Activated naive CD8-positive, alpha-beta T cell treated with anti-CD3 and anti-CD28 coated beads, Interleukin-2, amount 50 U/mL, for 24 hours (primary cell): ENCODE results near the gene STX16.

Experiments
- ATAC-seq: fragments of 150-1000 bp; cut with Tn5 transposase; one replicate; pipeline ENCODE4 v1.10.0; 2021
- DNase-seq: peaks from one replicate; pipeline ENCODE4 v3.0.0; 2021
- H3K27ac Mint-ChIP-seq: one replicate; pipeline ENCODE4 v1.8.0; 2021; ENCODE audit warnings: mild to moderate bottlenecking, mixed read lengths
- H3K27me3 Mint-ChIP-seq: one replicate; pipeline ENCODE4 v1.8.0; 2021; ENCODE audit warnings: mixed read lengths
- H3K36me3 Mint-ChIP-seq: one replicate; pipeline ENCODE4 v1.8.0; 2021; ENCODE audit warnings: low read depth, mixed read lengths
- H3K4me1 Mint-ChIP-seq: one replicate; pipeline ENCODE4 v1.8.0; 2021; ENCODE audit warnings: mixed read lengths
- H3K4me3 Mint-ChIP-seq: one replicate; pipeline ENCODE4 v1.8.0; 2021; ENCODE audit warnings: mild to moderate bottlenecking, moderate library complexity, mixed read lengths
- H3K9me3 Mint-ChIP-seq: one replicate; pipeline ENCODE4 v1.8.0; 2021; ENCODE audit warnings: mixed read lengths

The STX16 gene

DNA sequence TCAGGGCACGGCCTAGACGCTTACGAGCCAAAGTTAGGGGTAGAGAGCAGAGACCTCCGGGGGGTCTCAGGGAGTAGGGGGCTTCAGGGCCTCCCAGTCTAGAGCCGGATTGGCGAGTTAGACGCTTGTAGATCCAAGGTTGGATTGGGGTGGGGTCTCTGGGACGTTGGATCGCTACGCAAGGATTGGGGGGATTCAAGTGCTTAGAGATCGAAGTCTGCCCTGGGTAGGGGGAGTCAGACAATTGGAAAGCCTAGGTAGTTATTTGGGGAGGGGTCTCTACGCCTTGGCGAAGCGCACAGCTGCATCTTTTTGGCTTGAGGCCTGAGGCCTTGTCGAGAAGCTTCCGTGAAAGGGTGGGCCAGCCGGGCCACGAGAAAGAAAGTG lies 469 bp downstream of the STX16 start:
- DNase-seq = no peak
- peak overlapping the region; percentile 99 for H3K4me3 Mint-ChIP-seq
- H3K9me3 Mint-ChIP-seq = no peaks in the 10 kb centered on the region
- H3K36me3 Mint-ChIP-seq = peaks cover 23% of the 10 kb centered on the region
- ATAC-seq = no peak
- H3K4me1 Mint-ChIP-seq = peaks cover 39% of the 10 kb centered on the region
- H3K27ac Mint-ChIP-seq = peak overlapping the region; percentile 99
- H3K27me3 Mint-ChIP-seq = no peaks in the 10 kb centered on the region

DNA sequence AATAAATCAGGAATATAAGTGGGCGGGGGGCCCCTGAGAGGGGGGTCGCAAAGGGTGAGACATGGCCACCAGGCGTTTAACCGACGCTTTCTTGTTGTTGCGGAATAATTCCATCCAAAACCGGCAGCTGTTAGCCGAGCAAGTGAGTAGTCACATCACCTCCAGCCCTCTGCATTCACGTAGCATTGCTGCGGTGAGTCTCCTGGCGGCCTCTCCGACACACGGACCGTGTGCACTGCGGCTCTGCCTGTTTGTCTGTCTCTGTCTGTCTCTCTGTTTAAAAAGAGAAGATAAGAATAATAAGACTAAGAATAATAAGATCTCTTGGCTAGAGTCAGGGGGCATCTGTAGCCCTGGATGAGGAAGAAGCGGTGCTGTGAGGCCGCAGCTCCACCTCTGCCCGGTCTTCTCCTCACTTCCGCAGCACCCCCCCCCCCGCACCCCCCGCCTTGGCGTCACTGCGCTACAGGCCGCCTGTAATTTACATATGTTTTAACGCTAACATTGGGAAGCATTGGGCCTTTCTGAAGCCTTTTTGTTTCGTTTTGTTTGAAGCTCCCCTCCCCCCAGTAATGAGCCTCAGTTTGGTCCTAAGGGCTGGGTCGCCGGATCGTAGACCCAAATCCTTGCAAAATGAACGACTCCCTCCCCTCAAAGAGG lies 993 bp downstream of the STX16 start:
- Mint-ChIP-seq H3K27me3 (no peaks in the 10 kb centered on the region), H3K4me1 (peaks cover 44% of the 10 kb centered on the region), H3K36me3 (peaks cover 23% of the 10 kb centered on the region), H3K4me3 (peak overlapping the region; percentile 99), H3K27ac (peak overlapping the region; percentile 99), H3K9me3 (no peaks in the 10 kb centered on the region)
- ATAC-seq (peak; percentile 46), DNase-seq (peak; percentile 56)

DNA sequence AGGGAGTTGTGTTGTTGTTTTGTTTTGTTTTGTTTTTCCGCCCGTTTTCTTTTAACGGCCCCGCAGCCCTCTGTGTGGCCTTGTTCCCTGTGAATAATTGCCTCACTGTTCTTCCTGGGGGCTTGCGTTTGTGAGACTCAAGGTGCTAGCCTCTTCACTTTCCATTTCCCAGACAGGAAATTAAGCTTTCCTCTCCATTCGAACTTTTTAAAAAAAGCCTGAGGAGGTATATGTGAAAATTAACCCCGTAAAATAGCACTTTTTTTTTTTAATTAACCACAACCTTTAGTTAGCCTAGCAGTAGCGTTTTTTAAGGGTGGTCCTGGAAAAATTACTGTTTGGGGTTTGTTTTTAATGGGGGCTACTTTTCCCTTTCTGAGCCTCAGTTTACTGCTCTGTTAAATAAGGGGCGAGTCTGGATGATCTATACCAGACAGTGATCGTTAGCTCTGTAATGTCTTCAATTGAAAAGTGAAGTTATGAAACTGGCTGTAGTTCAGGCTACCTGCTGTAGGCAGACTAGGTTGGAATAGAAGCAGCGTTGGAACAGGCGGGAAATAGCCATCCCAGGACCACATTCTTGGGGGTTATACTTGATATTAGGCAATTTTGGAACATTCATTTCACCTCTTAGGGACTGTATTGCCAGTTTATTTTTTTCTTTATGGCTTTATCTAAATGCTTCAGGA lies 1.7 kb downstream of the STX16 start:
- Mint-ChIP-seq H3K4me3 (peak overlapping the region; percentile 99), H3K27ac (peak overlapping the region; percentile 99), H3K9me3 (no peaks in the 10 kb centered on the region), H3K4me1 (peaks cover 51% of the 10 kb centered on the region), H3K36me3 (peaks cover 23% of the 10 kb centered on the region), H3K27me3 (no peaks in the 10 kb centered on the region)
- ATAC-seq = no peak
- DNase-seq = no peak

DNA sequence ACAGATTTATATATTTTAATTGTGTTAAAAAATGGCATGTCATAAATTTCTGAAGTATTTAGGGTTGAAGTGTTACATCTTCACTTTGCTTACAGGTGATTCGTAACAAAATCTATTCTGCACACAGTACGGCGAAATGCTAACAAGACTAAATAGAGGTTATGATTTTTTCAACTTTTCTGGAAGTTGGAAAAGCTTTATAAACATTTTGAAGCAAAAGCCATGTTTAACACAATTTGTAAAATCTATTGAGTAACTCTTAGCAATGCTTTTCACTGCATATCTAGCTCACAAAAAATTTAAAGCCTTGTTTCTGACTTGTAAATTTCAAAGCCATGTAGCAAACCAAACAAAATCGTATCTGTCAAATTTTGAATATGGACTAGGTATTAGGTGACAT lies 3.3 kb downstream of the STX16 start:
- no peaks in the 10 kb centered on the region for H3K9me3 Mint-ChIP-seq
- DNase-seq (no peak), ATAC-seq (no peak)
- H3K36me3 Mint-ChIP-seq = peaks cover 26% of the 10 kb centered on the region
- H3K4me1 Mint-ChIP-seq = peaks cover 61% of the 10 kb centered on the region
- no peaks in the 10 kb centered on the region for H3K27me3 Mint-ChIP-seq
- no peak overlapping the region for H3K27ac Mint-ChIP-seq
- H3K4me3 Mint-ChIP-seq = peak overlapping the region; percentile 99

DNA sequence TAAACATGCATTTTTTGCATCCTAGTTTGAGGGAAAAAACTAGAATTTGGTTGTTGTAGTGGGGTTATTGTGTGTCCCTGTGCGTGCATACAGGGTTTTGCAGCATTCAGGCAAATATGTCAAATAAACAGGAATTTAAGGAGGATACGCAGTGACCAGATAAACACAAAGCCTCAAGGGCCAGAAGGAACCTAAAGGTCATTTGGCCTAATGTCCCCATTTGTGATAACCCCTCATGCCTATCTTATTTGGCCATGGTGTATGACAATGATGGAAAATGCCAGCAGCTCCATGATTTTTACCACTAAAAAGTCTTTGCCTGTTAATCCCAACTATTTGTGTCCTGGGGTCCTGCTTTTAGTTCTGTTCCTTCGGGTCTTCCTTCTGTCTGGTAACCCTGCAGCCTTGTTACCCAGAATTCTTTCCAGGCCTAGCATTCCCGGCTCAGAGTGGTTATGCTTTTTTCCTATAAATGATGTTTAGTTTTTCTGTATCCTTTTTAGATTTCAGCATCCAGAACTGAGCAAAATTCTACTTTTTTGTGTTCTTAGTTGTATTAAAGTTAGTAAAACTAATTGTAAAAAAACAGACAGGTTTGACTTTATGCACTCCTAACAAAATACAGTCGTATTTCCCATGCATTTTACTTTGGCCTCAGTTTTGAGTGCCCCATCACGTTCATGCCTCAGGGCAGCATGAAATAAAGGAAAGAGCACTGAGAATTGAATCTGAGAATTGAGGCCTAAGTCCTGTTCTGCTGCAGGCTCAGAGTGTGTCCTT lies 4.4 kb downstream of the STX16 start:
- peaks cover 33% of the 10 kb centered on the region for H3K36me3 Mint-ChIP-seq
- DNase-seq = no peak
- H3K27me3 Mint-ChIP-seq = no peaks in the 10 kb centered on the region
- ATAC-seq = no peak
- peak overlapping the region; percentile 49 for H3K27ac Mint-ChIP-seq
- H3K9me3 Mint-ChIP-seq = no peaks in the 10 kb centered on the region
- peak overlapping the region; percentile 53 for H3K4me3 Mint-ChIP-seq
- H3K4me1 Mint-ChIP-seq = peaks cover 71% of the 10 kb centered on the region

DNA sequence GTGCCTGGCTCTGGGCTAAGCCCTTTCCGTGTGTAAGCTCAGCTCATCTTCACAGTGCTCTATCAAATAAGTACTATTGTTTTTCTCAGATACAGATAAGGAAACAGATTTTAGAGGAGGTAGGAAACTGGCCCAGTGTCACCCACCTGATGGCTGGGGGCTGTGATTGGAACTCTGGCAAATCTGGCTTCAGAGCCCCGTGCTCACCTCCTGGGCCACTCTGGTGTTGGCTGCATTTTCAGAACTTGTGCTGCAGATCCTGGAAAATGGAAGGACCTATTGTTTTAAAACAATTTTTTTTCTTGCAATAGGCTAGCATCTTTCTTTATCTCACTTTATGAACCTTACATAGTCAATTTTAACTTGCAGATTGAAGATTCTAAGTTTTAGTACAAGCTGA lies 5.7 kb downstream of the STX16 start:
- Mint-ChIP-seq H3K36me3 (peaks cover 31% of the 10 kb centered on the region), H3K4me1 (peaks cover 82% of the 10 kb centered on the region), H3K27ac (peak overlapping the region; percentile 86), H3K27me3 (no peaks in the 10 kb centered on the region), H3K4me3 (peak overlapping the region; percentile 53), H3K9me3 (no peaks in the 10 kb centered on the region)
- DNase-seq = no peak
- no peak for ATAC-seq

DNA sequence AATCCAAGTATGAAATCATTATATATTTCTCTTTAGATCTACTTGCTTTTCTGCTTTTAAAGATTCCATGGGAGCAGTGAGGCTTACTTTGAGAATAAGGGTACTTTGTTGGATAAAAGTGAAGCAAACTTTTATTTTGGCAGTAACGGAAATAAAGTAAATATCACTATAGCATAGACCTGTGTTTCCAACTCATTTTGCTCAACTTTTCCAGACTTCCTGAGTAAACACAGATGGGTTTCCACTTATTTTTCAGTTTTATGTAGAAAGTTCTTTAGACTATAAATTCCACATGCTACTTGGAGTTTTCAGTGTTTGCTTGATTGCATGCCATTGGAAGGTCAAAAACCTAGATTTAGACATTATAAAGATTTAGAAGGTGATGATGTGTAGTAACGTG lies 6.2 kb downstream of the STX16 start:
- no peaks in the 10 kb centered on the region for H3K9me3 Mint-ChIP-seq
- H3K27ac Mint-ChIP-seq = peak overlapping the region; percentile 86
- H3K4me1 Mint-ChIP-seq = peaks cover 87% of the 10 kb centered on the region
- peak overlapping the region; percentile 53 for H3K4me3 Mint-ChIP-seq
- H3K27me3 Mint-ChIP-seq = no peaks in the 10 kb centered on the region
- H3K36me3 Mint-ChIP-seq = peaks cover 32% of the 10 kb centered on the region
- no peak for ATAC-seq
- no peak for DNase-seq

DNA sequence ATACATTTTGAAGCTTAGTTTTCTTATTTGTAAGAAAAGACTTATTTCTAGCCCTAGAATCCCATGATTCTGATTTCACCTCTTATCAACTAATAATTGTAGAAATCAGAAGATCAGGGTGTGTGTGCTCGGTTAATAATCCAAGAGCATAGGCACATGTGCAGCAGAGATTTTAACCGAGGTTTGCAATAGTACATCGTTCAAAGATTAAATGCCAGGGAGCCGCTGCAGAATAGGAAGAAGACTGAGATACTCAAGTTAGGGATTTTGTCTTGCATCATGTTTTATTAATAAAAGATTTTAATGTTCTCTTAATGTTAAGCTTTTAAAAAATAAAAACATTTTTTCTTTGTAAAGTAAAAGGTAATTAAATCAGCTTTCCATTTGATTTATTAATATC lies 6.9 kb downstream of the STX16 start:
- H3K36me3 Mint-ChIP-seq = peaks cover 29% of the 10 kb centered on the region
- H3K9me3 Mint-ChIP-seq = no peaks in the 10 kb centered on the region
- H3K27ac Mint-ChIP-seq = peak overlapping the region; percentile 86
- peak overlapping the region; percentile 53 for H3K4me3 Mint-ChIP-seq
- no peak for ATAC-seq
- DNase-seq = no peak
- H3K4me1 Mint-ChIP-seq = peaks cover 87% of the 10 kb centered on the region
- no peaks in the 10 kb centered on the region for H3K27me3 Mint-ChIP-seq

DNA sequence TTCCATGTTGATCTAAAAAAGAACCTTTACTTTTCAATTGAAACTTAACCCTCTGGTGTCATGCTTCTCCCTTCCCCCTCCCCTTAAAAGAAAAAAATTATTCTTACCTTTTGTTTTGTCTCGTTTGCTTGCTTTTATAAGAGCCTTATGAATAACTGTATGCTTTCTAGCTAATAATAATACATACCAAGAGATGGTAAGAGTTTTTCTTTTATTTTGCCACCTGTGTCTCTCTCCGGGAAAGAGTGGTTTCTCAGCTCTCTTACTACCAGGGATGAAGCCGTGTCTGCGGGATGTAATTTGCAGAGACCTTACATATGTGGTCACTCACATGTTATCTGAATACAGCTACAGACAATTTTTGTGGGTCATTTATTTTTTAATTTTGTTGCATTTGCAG lies 7.7 kb downstream of the STX16 start:
- Mint-ChIP-seq H3K4me3 (peak overlapping the region; percentile 53), H3K27ac (peak overlapping the region; percentile 86), H3K9me3 (no peaks in the 10 kb centered on the region), H3K27me3 (no peaks in the 10 kb centered on the region), H3K36me3 (peaks cover 32% of the 10 kb centered on the region), H3K4me1 (peaks cover 85% of the 10 kb centered on the region)
- ATAC-seq = no peak
- no peak for DNase-seq

DNA sequence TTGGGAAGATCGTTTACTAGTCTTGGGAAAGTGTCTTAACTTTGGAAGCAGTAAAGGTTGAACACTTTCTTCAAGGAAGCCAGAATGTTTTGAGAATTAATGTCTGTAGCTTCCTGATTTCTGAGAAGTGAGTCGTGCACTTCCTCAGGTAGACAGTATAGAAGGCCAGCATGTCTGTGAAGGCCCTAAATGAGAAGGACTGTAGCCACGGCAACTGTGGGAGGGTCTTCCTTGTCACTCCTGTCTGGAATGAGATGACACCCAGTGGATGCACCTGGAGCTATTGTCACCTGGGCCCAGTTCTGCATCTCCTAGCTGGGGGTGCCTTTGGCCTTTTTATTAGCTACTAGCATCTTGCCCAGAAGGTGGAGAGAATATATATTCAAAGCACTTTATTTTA lies 8.8 kb downstream of the STX16 start:
- no peaks in the 10 kb centered on the region for H3K27me3 Mint-ChIP-seq
- H3K9me3 Mint-ChIP-seq = no peaks in the 10 kb centered on the region
- H3K4me1 Mint-ChIP-seq = peaks cover 88% of the 10 kb centered on the region
- DNase-seq = no peak
- H3K27ac Mint-ChIP-seq = peak overlapping the region; percentile 86
- H3K4me3 Mint-ChIP-seq = peak overlapping the region; percentile 49
- peaks cover 36% of the 10 kb centered on the region for H3K36me3 Mint-ChIP-seq
- ATAC-seq = no peak

DNA sequence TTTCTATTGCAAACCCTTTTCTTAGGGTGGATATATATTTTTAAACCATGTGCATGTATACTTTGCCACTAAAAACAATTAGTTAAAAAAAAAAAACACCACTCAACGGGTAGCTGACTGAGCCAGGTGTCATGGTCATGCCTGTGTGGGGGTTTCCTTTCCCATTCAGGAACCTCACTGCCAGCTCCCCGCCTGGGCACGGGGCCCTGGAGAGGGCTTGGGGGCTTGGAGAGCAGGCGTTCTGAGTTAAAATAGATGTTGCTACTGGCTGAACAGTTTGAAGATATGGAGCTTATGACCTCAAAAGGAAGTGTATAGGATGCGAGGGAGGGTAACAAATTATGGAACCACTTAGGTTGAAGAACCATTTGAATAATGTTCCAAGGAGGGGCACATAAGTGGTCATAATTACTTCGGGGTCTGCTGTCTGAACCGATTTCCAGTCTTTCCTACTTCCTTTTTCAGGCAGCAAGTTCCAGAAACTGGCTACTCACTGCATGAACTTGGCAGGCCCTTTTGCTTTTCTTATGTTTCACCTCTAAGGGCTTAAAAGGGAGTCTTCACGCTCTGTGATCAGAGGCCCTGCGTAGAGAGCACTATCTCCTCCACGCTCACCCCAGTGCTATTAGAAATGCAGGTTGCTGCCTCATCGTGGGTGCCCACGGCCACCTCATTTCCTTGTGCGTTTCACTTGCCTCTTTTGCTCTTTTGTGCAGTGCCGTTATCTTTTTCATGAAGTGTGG lies 9.9 kb downstream of the STX16 start:
- H3K4me3 Mint-ChIP-seq = peak overlapping the region; percentile 67
- peaks cover 86% of the 10 kb centered on the region for H3K4me1 Mint-ChIP-seq
- H3K27ac Mint-ChIP-seq = peak overlapping the region; percentile 92
- ATAC-seq (peak; percentile 20), DNase-seq (peak; percentile 20)
- no peaks in the 10 kb centered on the region for H3K9me3 Mint-ChIP-seq
- no peaks in the 10 kb centered on the region for H3K27me3 Mint-ChIP-seq
- H3K36me3 Mint-ChIP-seq = peaks cover 32% of the 10 kb centered on the region

DNA sequence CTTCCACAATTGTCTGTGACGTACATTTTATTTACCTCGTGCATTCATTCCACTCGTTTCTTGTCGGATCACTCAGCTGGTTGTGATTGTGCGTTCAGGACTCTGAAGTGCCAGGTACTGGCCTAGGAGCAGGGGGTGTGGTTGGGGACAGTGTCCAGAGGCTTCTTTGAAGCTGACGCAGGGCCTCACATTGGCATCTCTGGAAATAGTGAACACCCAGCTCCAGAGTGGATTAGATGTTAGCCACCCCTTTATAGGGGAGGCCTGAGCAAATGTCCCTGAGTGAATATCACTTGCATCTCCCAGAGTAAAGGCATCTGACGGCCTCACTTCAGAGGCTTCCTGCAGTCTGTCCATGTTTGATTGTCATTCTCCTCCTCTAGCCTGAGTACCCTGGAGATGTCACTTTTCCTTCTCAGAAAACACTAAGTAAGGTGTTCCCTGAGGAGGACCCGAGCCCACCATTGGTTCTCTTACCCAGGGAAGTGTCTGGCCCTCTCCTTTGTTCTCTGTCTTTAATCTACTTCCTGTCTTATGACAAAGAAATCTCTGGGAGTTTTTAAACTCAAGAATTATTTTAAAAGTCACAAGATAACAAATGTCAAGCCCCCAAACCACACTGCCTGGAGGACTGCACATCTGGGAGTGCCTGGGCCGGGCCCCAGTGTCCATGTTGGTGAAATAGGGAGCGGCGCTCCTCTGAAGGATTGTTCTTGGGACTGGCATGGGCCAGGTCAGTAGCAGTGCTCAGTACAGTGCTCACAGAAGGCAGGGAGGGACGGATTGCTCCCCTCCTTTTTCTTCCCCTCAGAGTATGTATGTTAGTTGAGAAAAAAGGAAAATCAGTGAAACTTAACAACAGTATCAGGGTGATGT lies 10.8 kb downstream of the STX16 start:
- ATAC-seq (peak; percentile 25), DNase-seq (no peak)
- H3K36me3 Mint-ChIP-seq = peaks cover 34% of the 10 kb centered on the region
- H3K4me1 Mint-ChIP-seq = peaks cover 81% of the 10 kb centered on the region
- peak overlapping the region; percentile 67 for H3K4me3 Mint-ChIP-seq
- H3K9me3 Mint-ChIP-seq = no peaks in the 10 kb centered on the region
- no peaks in the 10 kb centered on the region for H3K27me3 Mint-ChIP-seq
- H3K27ac Mint-ChIP-seq = peak overlapping the region; percentile 92

DNA sequence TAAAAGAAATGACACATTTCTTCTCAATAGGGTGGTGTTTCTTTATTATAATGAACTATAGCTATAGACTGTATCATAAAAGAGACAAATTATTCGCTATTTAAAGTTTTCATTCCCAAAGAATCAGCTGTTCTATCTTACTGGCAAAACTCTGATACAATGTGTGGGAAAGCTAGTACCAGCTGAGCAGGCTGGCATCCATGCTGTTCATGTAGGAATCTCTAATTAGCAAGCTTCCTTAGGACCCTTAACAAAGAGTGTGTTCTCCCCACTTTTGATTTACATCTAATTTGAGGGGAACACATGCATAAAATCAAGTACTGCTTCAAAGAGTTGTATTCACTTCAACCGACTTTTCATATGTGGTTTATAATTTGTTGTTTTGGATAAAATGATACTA lies 13.2 kb downstream of the STX16 start:
- peaks cover 46% of the 10 kb centered on the region for H3K36me3 Mint-ChIP-seq
- ATAC-seq (no peak), DNase-seq (no peak)
- H3K27ac Mint-ChIP-seq = peak overlapping the region; percentile 64
- H3K4me1 Mint-ChIP-seq = peaks cover 64% of the 10 kb centered on the region
- H3K27me3 Mint-ChIP-seq = no peaks in the 10 kb centered on the region
- H3K9me3 Mint-ChIP-seq = no peaks in the 10 kb centered on the region
- no peak overlapping the region for H3K4me3 Mint-ChIP-seq

DNA sequence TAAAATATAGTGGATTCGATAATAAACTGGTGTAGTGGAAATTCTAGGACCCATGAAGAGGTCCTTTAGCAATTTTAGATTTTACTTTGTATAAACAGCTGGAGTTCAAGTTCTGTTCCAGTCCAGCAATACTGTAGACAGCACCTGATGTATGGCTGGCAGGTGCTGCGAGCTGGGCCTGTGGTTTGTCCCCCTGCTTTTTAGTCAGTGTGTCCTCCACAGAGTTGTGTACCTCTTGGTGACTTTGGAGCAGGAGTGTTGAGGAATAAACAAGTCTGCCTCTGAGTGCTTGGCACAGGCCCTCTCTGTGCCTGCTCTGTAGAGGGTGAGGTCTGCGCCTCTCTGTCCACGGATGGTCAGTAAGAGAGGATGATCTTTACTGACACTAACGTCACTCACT lies 13.8 kb downstream of the STX16 start:
- no peak for ATAC-seq
- H3K9me3 Mint-ChIP-seq = no peaks in the 10 kb centered on the region

More for the DNA sequence above, 13.8 kb downstream of the STX16 start:
- Mint-ChIP-seq H3K4me3 (no peak overlapping the region), H3K27me3 (no peaks in the 10 kb centered on the region), H3K4me1 (peaks cover 64% of the 10 kb centered on the region), H3K27ac (peak overlapping the region; percentile 9), H3K36me3 (peaks cover 47% of the 10 kb centered on the region)
- no peak for DNase-seq
